Activated CD8-positive, alpha-beta memory T cell treated with anti-CD3 and anti-CD28 coated beads, Interleukin-2, amount 50 U/mL, for 24 hours (primary cell): ENCODE results near the gene TNS3.
"Not testable (repeated sequence)": the region's sequence is repeated elsewhere in the genome, so short reads cannot be mapped to it uniquely, and the experiment has no call there.

Source experiments
- DNase-seq: peaks from one replicate; pipeline ENCODE4 v3.0.0-alpha.2; 2020; ENCODE audit errors: extremely low read depth

Gene TNS3

GRCh38 chr7:47561715-47562446 lies 20.0 kb downstream of the TNS3 start:
- no peak for DNase-seq

GRCh38 chr7:47559306-47560220 lies 22.3 kb downstream of the TNS3 start:
- DNase-seq: no peak

GRCh38 chr7:47557694-47558670 lies 23.9 kb downstream of the TNS3 start:
- no peak for DNase-seq

- DNase-seq: no peak
These were observed 24.6 kb downstream of the TNS3 start for GRCh38 chr7:47557317-47557693.

GRCh38 chr7:47556511-47557180 lies 25.3 kb downstream of the TNS3 start:
- DNase-seq: no peak

GRCh38 chr7:47553309-47553708 lies 28.6 kb downstream of the TNS3 start:
- DNase-seq: no peak

GRCh38 chr7:47552621-47553020 lies 29.3 kb downstream of the TNS3 start:
- DNase-seq: no peak

- no peak for DNase-seq
These were observed 30.1 kb downstream of the TNS3 start for GRCh38 chr7:47551668-47552440.

GRCh38 chr7:47550788-47551470 lies 31.0 kb downstream of the TNS3 start:
- no peak for DNase-seq

- DNase-seq: no peak
These were observed 32.0 kb downstream of the TNS3 start for GRCh38 chr7:47549916-47550315.

GRCh38 chr7:47549397-47549796 lies 32.5 kb downstream of the TNS3 start:
- DNase-seq: no peak

- DNase-seq: no peak
These were observed 33.4 kb downstream of the TNS3 start for GRCh38 chr7:47548546-47548945.

GRCh38 chr7:47546733-47547494 lies 35.0 kb downstream of the TNS3 start:
- no peak for DNase-seq

GRCh38 chr7:47546171-47546570 lies 35.7 kb downstream of the TNS3 start:
- DNase-seq: no peak

- no peak for DNase-seq
These were observed 37.5 kb downstream of the TNS3 start for GRCh38 chr7:47544416-47544815.

- no peak for DNase-seq
These were observed 38.2 kb downstream of the TNS3 start for GRCh38 chr7:47543714-47544113.

GRCh38 chr7:47543056-47543455 lies 38.9 kb downstream of the TNS3 start:
- no peak for DNase-seq

GRCh38 chr7:47542051-47542450 lies 39.9 kb downstream of the TNS3 start:
- no peak for DNase-seq

GRCh38 chr7:47541485-47541884 lies 40.4 kb downstream of the TNS3 start:
- not testable (repeated sequence) for DNase-seq
